KOPT-K1 (cell line): Measurements from ENCODE around the gene CELF4.

Experiments used
- H3K27ac ChIP-seq: fragments of 200-600 bp; sonication (generic); 2 replicates; pipeline ENCODE4 v1.5.1; 2016; ENCODE audit warnings: antibody characterized with exemption, mild to moderate bottlenecking, low read depth, low read length; ENCODE audit not compliant: poor library complexity, severe bottlenecking
- H3K36me3 ChIP-seq: fragments of 200-600 bp; sonication (generic); 2 replicates; pipeline ENCODE4 v1.5.1; 2017; ENCODE audit warnings: antibody characterized with exemption, mild to moderate bottlenecking, low read length, moderate library complexity; ENCODE audit not compliant: insufficient read depth
- H3K9me3 ChIP-seq: fragments of 200-600 bp; sonication (generic); 2 replicates; pipeline ENCODE4 v1.5.1; 2017; ENCODE audit warnings: antibody characterized with exemption, low read length, mild to moderate bottlenecking; ENCODE audit not compliant: insufficient read depth, poor library complexity, severe bottlenecking

The CELF4 gene

GRCh38 chr18:37343542-37343851, 222.1 kb downstream of the CELF4 start:
- no peaks in the 10 kb centered on the region for H3K36me3 ChIP-seq
- H3K9me3 ChIP-seq = no peaks in the 10 kb centered on the region
- H3K27ac ChIP-seq = no peak overlapping the region

- Histone ChIP-seq H3K9me3 (no peaks in the 10 kb centered on the region), H3K27ac (no peak overlapping the region), H3K36me3 (no peaks in the 10 kb centered on the region)
These were observed 224.0 kb downstream of the CELF4 start for GRCh38 chr18:37341473-37342086.

- Histone ChIP-seq H3K9me3 (no peaks in the 10 kb centered on the region), H3K36me3 (no peaks in the 10 kb centered on the region)
These were observed 224.6 kb downstream of the CELF4 start for GRCh38 chr18:37341016-37341415.

GRCh38 chr18:37339701-37340215, 225.8 kb downstream of the CELF4 start:
- no peaks in the 10 kb centered on the region for H3K36me3 ChIP-seq
- no peak overlapping the region for H3K27ac ChIP-seq
- no peaks in the 10 kb centered on the region for H3K9me3 ChIP-seq

More at GRCh38 chr18:37341016-37341415, 224.6 kb downstream of the CELF4 start:
- no peak overlapping the region for H3K27ac ChIP-seq

- no peaks in the 10 kb centered on the region for H3K36me3 ChIP-seq
- H3K9me3 ChIP-seq = no peaks in the 10 kb centered on the region
- no peak overlapping the region for H3K27ac ChIP-seq
These were observed 228.9 kb downstream of the CELF4 start for GRCh38 chr18:37336568-37337285.

GRCh38 chr18:37335409-37335736, 230.2 kb downstream of the CELF4 start:
- H3K27ac ChIP-seq = no peak overlapping the region
- H3K9me3 ChIP-seq = no peaks in the 10 kb centered on the region
- no peaks in the 10 kb centered on the region for H3K36me3 ChIP-seq

GRCh38 chr18:37334631-37335408, 230.8 kb downstream of the CELF4 start:
- Histone ChIP-seq H3K36me3 (no peaks in the 10 kb centered on the region), H3K9me3 (no peaks in the 10 kb centered on the region), H3K27ac (no peak overlapping the region)

- Histone ChIP-seq H3K9me3 (no peaks in the 10 kb centered on the region), H3K36me3 (no peaks in the 10 kb centered on the region), H3K27ac (no peak overlapping the region)
These were observed 232.8 kb downstream of the CELF4 start for GRCh38 chr18:37332628-37333420.

- Histone ChIP-seq H3K27ac (no peak overlapping the region), H3K36me3 (no peaks in the 10 kb centered on the region), H3K9me3 (no peaks in the 10 kb centered on the region)
These were observed 233.4 kb downstream of the CELF4 start for GRCh38 chr18:37332219-37332618.

GRCh38 chr18:37330173-37330572, 235.4 kb downstream of the CELF4 start:
- Histone ChIP-seq H3K36me3 (no peaks in the 10 kb centered on the region), H3K9me3 (no peaks in the 10 kb centered on the region), H3K27ac (no peak overlapping the region)

GRCh38 chr18:37328946-37329719, 236.5 kb downstream of the CELF4 start:
- Histone ChIP-seq H3K9me3 (no peaks in the 10 kb centered on the region), H3K27ac (no peak overlapping the region), H3K36me3 (no peaks in the 10 kb centered on the region)

GRCh38 chr18:37327063-37327577, 238.5 kb downstream of the CELF4 start:
- H3K36me3 ChIP-seq = no peaks in the 10 kb centered on the region
- H3K27ac ChIP-seq = no peak overlapping the region
- no peaks in the 10 kb centered on the region for H3K9me3 ChIP-seq

- H3K9me3 ChIP-seq = no peaks in the 10 kb centered on the region
- no peaks in the 10 kb centered on the region for H3K36me3 ChIP-seq
- no peak overlapping the region for H3K27ac ChIP-seq
These were observed 243.0 kb downstream of the CELF4 start for GRCh38 chr18:37322492-37323035.
